HG03097 (cell line): ENCODE measurements around the gene KASH5.

Source experiments
- ATAC-seq: cut with Tn5 transposase; IDR thresholded peaks from one replicate; pipeline ENCODE4 v1.9.1; 2021; ENCODE audit not compliant: unreplicated experiment, low FRiP score

KASH5 gene

DNA sequence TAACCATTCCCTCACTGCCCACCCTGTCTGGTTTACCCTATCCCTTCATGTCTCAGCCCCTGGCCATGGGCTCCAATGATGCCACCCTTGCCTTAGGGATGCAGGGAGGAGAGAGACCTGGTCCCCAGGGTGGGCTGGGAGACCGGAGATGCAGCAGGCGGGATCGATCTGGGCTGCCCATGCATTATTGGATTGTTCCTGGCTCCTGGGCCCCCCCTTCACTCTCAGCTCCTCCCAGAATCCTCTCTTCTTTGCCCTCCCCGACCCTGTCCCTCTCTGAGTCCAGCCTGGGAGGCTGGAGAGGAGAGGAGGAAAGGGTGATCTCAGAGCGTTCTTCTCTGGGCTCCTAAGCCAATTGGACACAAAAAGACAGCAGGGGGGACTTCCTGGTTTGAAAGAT is 5.8 kb downstream of the KASH5 start:
- no peak for ATAC-seq

DNA sequence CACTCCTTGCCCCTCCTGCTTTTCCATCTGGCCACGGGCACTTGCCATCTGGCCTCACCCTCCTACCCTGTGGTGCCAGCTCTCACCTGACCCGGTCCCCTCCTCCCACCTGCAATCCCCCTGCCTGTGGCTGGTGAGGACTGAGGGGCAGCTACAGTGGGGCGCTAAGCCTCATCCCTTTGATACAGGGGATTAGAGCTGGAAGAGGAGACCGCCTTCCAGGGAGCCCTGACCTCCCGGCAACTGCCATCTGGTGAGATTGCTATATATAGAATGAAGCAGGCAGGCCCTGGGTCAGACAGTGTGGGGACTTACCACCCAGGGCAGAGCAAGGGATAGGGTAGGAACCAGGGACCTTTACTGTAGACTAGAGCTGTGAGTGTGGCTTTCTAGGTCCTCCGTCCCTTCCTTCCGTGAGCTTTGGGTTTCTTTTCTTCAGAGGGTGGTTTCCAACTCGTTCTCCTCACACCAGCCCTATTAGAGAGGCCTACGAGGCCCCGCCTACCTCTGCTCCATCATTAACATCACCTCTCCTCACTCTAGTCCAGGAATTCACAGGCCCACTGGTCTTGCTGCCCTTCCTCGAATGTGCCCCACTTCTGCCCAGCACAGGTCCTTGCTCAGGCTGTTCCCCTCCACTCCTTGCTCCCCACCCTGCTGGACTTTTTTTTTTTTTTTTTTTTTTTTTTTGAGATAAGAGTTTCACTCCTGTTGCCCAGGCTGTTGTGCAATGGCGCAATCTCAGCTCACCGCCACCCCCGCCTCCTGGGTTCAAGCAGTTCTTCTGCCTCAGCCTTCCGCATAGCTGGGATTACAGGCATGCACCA is 7.7 kb downstream of the KASH5 start:
- no peak for ATAC-seq

- no peak for ATAC-seq
These were observed 8.9 kb downstream of the KASH5 start for GRCh38 chr19:49396738-49397505.

- ATAC-seq, result no peak
These were observed 10.1 kb downstream of the KASH5 start for GRCh38 chr19:49398001-49398615.

GRCh38 chr19:49398931-49399330 is 10.9 kb downstream of the KASH5 start:
- ATAC-seq, result no peak

DNA sequence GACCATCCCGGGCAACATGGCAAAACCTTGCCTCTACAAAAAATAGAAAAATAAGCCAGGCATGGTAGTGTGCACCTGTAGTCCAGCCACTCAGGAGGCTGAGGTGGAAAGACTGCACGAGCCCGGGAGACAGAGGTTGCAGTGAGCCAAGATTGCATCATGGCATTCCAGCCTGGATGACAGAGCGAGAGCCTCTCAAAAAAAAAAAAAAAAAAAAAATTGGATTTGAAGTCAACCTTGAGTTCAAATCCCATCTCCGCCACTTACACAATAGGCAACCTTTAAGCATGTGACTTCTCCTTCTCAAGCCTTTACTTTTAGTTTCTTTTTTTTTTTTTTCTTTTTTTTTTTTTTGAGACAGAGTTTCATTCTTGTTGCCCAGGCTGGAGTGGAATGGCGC is 12.0 kb downstream of the KASH5 start:
- ATAC-seq, result no peak

DNA sequence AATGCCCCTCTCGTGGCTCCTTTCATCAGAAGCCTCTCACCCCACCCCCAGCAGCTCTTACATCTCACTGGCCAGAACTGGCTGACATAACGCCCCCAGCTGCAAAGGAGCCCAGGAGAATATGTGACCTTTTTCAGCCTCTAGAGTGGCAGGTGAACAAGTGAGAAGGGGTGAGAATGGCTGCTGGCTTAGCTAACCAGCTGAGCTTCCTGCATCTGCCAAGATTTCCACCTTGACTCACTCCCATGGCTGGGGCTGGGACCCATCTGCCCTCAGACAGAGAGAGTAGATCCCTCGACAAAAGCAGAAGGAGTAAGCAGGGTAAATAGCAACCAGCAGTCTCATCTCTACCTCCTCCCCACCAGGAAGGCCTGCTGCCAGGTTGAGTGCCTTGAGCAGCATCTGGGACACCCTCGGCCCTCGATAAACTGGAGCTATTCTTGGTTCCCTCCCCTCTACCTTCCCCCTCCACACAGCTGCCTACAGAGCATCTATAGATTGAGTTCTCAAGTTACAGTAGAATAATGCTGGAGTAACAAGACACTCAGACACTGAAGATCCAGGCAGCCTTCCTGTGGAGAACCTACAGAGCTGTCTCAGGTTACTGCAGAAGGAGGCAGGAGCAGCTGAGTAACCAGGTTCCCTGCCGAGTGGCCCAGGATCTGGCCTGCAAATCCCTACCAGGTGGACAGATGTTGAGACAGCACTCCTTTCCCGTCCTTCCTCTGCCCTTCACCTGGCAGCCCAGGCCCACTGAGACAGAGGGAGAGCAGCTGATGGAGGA is 15.5 kb downstream of the KASH5 start:
- ATAC-seq, result no peak

- no peak for ATAC-seq
These were observed 19.0 kb downstream of the KASH5 start for GRCh38 chr19:49407079-49407478.

DNA sequence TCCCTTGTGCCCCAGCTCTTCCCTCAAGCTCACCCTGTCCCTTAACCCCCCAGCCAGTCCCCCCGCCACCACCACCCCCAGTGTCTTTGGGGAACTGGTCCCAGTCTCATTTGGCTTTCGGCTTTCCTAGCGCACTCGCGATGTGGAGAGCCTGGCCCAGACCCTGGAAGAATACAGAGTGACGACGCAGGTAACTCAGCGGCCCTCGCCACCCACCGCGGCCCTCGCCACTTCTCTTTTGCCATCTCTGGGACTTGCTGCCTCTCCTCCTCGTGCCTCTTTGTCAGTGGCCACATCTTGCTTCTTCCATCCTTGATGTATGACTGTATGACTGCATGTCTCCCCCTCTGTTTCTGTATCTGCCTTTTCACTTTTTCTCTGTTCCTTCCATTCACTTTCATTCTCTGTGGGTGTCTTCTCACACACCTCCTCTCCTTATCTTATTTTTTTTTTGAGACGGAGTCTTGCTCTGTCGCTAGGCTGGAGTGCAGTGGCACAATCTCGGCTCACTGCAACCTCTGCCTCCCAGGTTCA is 19.5 kb downstream of the KASH5 start:
- no peak for ATAC-seq

- ATAC-seq, result no peak
These were observed 20.9 kb downstream of the KASH5 start for GRCh38 chr19:49408816-49409440.

GRCh38 chr19:49409441-49410029 is 21.5 kb downstream of the KASH5 start:
- ATAC-seq, result no peak

DNA sequence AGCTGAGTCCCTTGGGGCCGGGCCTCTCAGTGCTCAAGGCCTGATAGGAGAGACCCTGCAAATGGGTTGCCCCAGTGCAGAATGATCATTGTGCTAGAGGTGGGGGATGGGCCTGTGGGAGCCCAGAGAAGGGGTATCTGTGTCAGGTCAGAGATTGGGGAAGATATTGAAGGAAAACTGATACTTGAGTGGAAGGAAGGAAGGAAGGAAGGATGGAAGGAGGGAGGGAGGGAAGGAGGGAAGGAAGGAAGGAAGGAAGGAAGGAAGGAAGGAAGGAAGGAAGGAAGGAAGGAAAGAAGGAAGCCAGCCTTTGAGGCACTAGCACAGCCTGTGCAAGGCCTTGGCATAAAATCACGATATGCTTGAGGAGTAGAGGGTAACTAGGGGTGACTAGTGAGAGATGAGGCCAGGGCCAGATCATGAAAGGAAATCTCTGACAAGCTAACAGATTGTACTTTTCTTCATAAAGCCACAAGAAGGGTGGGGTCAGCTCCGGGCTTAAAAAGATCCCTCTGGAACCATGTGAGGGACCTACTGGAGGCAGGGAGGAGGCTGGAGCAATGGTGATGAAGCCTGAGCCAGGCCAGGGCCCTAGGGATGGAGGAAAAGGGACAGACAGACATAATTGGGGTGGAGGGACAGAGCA is 23.8 kb downstream of the KASH5 start:
- no peak for ATAC-seq

- no peak for ATAC-seq
These were observed 25.3 kb downstream of the KASH5 start for GRCh38 chr19:49413348-49413747.

- no peak for ATAC-seq
These were observed 26.2 kb downstream of the KASH5 start for GRCh38 chr19:49414256-49414655.

DNA sequence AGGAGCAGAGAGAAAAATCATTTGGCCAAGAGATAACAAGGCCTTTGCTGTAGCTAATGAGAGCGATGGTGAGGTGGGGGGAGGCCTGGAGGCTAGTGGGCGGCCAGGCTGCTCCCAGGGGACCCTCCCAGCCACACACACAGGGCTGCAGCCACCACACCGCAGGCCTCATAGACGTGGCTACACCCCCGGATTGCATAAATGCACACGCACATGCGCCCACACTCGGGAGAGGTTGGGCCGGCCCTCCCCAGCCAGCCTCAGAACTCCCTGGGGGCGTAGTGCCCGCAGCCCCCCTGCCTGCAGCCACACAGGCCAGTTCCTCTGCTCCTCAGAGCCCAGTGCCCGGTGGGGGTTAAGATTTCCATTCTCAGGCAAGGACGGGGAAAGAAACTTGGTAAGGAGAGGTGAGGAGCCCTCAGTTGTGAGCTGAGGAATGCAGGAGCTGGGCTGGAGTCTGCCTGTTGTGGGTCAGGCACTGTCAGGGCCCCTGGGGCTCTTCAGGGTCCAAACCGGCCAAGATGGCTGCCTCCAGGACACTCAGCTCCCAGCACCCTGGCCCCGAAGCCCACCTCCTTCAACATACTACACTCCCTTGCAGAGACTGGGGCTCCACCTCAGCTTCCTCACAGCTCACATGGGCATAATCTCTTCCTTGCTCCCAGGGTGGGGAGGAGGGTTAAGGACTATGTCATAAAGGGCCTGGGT is 27.2 kb downstream of the KASH5 start:
- ATAC-seq, result no peak

- ATAC-seq, result no peak
These were observed 27.8 kb downstream of the KASH5 start for GRCh38 chr19:49415810-49416200.

DNA sequence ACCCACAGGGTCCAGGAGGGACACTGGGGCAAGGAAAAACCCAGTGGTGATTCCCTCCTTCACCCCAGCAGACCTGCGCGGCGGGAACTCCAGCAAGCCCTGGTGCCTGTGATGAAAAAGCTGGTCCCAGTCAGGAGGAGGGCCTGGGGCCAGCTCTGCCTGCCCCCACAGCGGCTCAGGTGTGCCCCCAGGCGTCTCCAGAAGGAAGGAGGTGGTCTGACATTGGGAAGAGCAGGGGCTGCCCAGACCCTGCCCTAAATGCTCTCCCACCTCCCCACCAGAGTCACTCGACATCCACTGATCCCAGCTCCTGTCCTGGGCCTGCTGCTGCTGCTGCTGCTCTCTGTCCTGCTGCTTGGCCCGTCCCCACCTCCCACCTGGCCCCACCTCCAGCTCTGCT is 29.0 kb downstream of the KASH5 start:
- ATAC-seq, result no peak

DNA sequence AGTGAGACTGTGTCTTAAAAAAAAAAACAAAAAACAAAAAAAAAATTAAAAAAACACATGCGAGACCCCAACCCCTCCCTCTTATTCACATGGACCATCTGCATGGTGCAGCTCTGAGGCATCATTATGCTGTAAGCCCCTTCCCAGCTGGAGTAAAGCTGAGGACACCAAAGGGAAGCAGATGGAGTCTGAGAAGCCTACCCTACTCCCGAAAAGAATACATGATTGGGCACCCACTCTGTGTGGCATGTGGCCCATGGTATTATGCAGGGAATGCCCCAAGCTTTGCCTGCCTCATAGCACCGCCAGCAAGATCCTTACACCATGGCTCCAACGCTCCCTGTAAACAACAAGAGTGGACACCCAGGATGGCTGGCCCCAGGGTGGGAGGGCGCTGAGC is 30.5 kb downstream of the KASH5 start:
- no peak for ATAC-seq

DNA sequence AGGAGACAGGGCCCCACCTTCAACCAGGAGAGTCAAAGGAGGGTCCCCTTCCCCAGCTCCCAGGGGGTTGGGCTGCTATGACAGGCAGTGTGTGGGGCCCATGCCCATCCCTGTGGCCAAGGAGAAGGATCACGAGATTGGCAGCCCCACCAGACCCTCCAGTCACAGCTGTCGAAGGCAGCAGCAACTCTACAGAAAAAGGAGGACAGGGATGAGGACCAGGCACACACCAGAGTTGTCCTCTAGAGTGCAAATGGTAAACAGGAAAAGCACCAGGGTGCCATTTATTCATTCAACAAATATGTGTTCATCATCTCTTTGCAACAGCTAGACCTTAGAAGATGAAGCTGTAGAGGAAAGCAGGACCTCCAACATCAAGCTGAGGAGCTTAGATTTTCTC is 31.1 kb downstream of the KASH5 start:
- ATAC-seq, result no peak
